Pulmonary artery endothelial cell (primary cell): Measurements from ENCODE around the gene ZNF880. TPM values are rescaled to one million over a fixed set of nuclear protein-coding genes. Genes with fewer than 3 reads are reported as not detected.

Experiments used
- total RNA-seq: library from RNA; depleted of rRNA; stranded (reverse); fragments of >200 nt; gene quantifications from 2 replicates; pipeline ENCODE4 v1.2.3, GENCODE V29; 2014

ZNF880 gene
- total RNA-seq, 1 donor from 2014 or later = 14.3 TPM

Other genes with a start within 250 kb of the ZNF880 start
- gene ZNF616, start 230.0 kb upstream of the ZNF880 start, total RNA-seq = 6.1 and 9.8 TPM in 2 replicates
- 5.3 and 6.8 TPM in 2 replicates for gene ZNF836, start 198.3 kb upstream of the ZNF880 start, total RNA-seq
- 116 and 221 TPM in 2 replicates for gene PPP2R1A, start 179.9 kb upstream of the ZNF880 start, total RNA-seq
- 9.1 and 10.6 TPM in 2 replicates for gene ZNF766, start 100.3 kb upstream of the ZNF880 start, total RNA-seq
- gene ZNF480, start 72.8 kb upstream of the ZNF880 start, total RNA-seq = 4.7 and 6.5 TPM in 2 replicates
- 2.8 and 4.7 TPM in 2 replicates for gene ZNF610, start 33.7 kb upstream of the ZNF880 start, total RNA-seq
- gene ZNF528, start 27.9 kb downstream of the ZNF880 start, total RNA-seq = 11.9 and 12.4 TPM in 2 replicates
- gene ZNF534, start 59.2 kb downstream of the ZNF880 start, total RNA-seq = 0.07 TPM in 1 of 2 replicates, not detected in the other
- gene ZNF578, start 83.6 kb downstream of the ZNF880 start, total RNA-seq = 2.2 and 3.8 TPM in 2 replicates
- gene ZNF808, start 157.7 kb downstream of the ZNF880 start, total RNA-seq = 10.6 and 23.3 TPM in 2 replicates
- gene ZNF701, start 200.4 kb downstream of the ZNF880 start, total RNA-seq = 10.0 and 14.9 TPM in 2 replicates